ENCODE data around the gene TRAPPC13.
"Not testable (repeated sequence)": the region's sequence is repeated elsewhere in the genome, so short reads cannot be mapped to it uniquely, and the experiment has no call there.

The TRAPPC13 gene

GRCh38 chr5:65624571-65625555, at the start of gene TRAPPC13, which contains the start of gene SHLD3:
TSS of gene TRAPPC13 (plus strand) at chr5:65625027. CDS start at chr5:65625061, 34 bp downstream.
TSS of gene SHLD3 (plus strand) at chr5:65625027. CDS start at chr5:65629588, 4,561 bp downstream.
- DNase-seq: peak; percentile 91

- no peak for DNase-seq
These were observed 47.7 kb upstream of the TRAPPC13 start for GRCh38 chr5:65577141-65577540.

- DNase-seq: no peak
These were observed 36.1 kb upstream of the TRAPPC13 start for GRCh38 chr5:65588694-65589093.

- not testable (repeated sequence) for DNase-seq
These were observed 23.1 kb upstream of the TRAPPC13 start for GRCh38 chr5:65601761-65602160.

- DNase-seq: no peak
These were observed 13.3 kb upstream of the TRAPPC13 start for GRCh38 chr5:65611524-65611923.

GRCh38 chr5:65612298-65612907, 12.4 kb upstream of the TRAPPC13 start:
- DNase-seq: no peak

GRCh38 chr5:65620021-65620420, 4.8 kb upstream of the TRAPPC13 start:
- DNase-seq: no peak

- not testable (repeated sequence) for DNase-seq
These were observed 2.9 kb upstream of the TRAPPC13 start for GRCh38 chr5:65621961-65622360.

GRCh38 chr5:65623482-65623881, 1.3 kb upstream of the TRAPPC13 start:
- no peak for DNase-seq

GRCh38 chr5:65624025-65624570, 729 bp upstream of the TRAPPC13 start, which contains the start of gene TRIM23:
TSS of gene TRIM23 (minus strand) at chr5:65624333. CDS start at chr5:65624274, 59 bp downstream.
- peak; percentile 92 for DNase-seq

- no peak for DNase-seq
These were observed 916 bp downstream of the TRAPPC13 start for GRCh38 chr5:65625743-65626142.

GRCh38 chr5:65630981-65631380, 6.2 kb downstream of the TRAPPC13 start:
- DNase-seq: no peak

GRCh38 chr5:65640240-65640639, 15.4 kb downstream of the TRAPPC13 start:
- DNase-seq: no peak

- no peak for DNase-seq
These were observed 22.1 kb downstream of the TRAPPC13 start for GRCh38 chr5:65646938-65647337.

- DNase-seq: no peak
These were observed 23.1 kb downstream of the TRAPPC13 start for GRCh38 chr5:65647941-65648340.

GRCh38 chr5:65651144-65651543, 26.3 kb downstream of the TRAPPC13 start:
- no peak for DNase-seq

- DNase-seq: no peak
These were observed 29.9 kb downstream of the TRAPPC13 start for GRCh38 chr5:65654713-65655112.

- DNase-seq: no peak
These were observed 39.1 kb downstream of the TRAPPC13 start for GRCh38 chr5:65663804-65664521.

GRCh38 chr5:65668696-65669095, 43.9 kb downstream of the TRAPPC13 start:
- no peak for DNase-seq

GRCh38 chr5:65672796-65673195, 48.0 kb downstream of the TRAPPC13 start:
- DNase-seq: no peak

- DNase-seq: no peak
These were observed 49.9 kb downstream of the TRAPPC13 start for GRCh38 chr5:65674749-65675148.

GRCh38 chr5:65676056-65676455, 51.2 kb downstream of the TRAPPC13 start:
- DNase-seq: not testable (repeated sequence)

GRCh38 chr5:65682148-65682547, 57.3 kb downstream of the TRAPPC13 start:
- no peak for DNase-seq
